ENCODE data around the gene SYNRG.

The SYNRG gene

DNA sequence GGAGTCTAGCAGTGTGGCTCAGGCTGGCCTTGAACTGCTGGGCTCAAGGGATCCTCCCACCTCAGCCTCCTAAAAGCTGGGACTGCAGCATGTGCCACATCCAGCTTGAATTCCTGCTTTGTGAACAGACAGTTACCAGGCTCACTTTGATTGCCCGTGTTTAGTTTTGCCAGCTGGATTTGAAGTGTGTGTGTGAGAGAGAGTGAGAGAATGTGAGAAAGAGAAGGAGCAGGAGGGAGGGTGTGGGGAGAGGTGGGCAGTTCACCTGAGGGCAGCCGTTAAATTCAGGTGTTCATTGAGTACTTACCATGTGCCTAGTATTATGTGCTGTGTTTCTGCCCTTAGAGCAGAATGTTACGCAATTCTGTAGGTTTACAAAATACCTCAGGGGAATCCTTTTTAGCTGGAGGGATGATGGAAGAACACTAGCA, 114.8 kb downstream of the SYNRG start:
- H3K9me3 ChIP-seq: no peaks in the 10 kb centered on the region
- in situ Hi-C loops (cut with MboI; ENCODE audit: low sequenced_read_pairs): no loop called here
- no peaks in the 10 kb centered on the region for H3K27me3 ChIP-seq (ENCODE audit: low read depth)
- no peak overlapping the region for H3K4me3 ChIP-seq
- peaks cover 25% of the 10 kb centered on the region for H3K4me1 ChIP-seq
- no peaks in the 10 kb centered on the region for H3K36me3 ChIP-seq (replicated peaks)
- DNase-seq (ENCODE audit: low spot score in 2 of 2): no peak

DNA sequence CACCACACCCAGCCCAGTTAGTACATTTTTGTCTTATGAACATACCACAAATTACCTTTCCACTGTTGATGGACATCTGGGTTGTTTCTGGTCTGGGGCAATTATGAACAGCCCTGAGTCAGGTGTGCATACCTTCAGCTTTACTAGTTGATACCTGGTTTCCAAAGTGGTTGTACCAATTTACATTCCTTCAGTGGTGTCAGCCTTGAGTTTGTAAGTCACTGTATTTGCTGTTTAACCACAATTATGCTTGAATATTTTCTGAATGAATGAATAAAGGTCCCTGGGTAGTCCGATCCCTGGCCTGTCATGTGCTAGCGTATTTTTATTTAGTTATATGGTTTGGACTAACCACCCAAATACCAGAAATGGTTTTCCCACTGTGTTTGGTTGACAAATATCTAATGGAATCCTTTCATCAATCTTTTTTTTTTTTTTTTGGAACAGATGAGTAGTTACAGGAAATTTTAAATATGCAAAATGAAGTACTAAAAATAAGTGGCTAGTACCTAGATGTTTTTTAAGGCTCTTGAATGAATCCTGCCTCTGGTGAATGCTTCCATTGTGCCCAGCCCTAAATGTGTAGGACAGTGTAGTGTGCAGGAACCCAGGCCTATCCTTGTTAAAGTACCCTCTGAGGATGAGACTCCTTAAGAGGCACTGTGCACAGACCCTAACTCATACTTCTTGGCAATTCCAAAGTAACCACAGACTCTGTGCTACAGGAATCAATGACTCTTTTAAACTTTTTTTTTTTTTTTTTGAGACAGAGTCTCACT, 115.8 kb downstream of the SYNRG start:
- H3K27me3 ChIP-seq (ENCODE audit: low read depth): no peaks in the 10 kb centered on the region
- H3K36me3 ChIP-seq (replicated peaks): no peaks in the 10 kb centered on the region
- in situ Hi-C loops (cut with MboI; ENCODE audit: low sequenced_read_pairs): no loop called here
- H3K4me1 ChIP-seq: peaks cover 28% of the 10 kb centered on the region
- no peak overlapping the region for H3K4me3 ChIP-seq
- H3K9me3 ChIP-seq: no peaks in the 10 kb centered on the region
- no peak for DNase-seq (ENCODE audit: low spot score in 2 of 2)

DNA sequence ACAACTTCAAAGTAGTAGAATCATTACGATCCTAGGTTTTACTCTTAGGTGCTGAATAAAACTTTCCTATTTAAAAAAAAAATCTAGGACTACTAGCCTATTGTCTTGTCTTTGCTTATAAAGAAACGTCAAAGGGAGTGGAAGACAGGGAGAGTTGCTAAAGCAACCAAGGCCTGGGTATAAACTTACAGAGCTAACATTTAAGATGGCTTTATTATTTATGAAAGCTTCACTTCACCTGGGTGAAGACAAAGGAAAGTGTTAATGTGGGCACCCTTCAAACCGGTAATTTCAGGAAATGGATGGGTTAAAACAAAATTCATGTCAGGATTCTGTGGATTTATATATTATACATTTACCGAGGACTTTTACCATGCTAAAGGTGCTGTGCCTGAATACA, 117.1 kb downstream of the SYNRG start:
- DNase-seq (ENCODE audit: low spot score in 2 of 2): peak in 1 of 2 experiments; percentile 34
- no peaks in the 10 kb centered on the region for H3K36me3 ChIP-seq (replicated peaks)

DNA sequence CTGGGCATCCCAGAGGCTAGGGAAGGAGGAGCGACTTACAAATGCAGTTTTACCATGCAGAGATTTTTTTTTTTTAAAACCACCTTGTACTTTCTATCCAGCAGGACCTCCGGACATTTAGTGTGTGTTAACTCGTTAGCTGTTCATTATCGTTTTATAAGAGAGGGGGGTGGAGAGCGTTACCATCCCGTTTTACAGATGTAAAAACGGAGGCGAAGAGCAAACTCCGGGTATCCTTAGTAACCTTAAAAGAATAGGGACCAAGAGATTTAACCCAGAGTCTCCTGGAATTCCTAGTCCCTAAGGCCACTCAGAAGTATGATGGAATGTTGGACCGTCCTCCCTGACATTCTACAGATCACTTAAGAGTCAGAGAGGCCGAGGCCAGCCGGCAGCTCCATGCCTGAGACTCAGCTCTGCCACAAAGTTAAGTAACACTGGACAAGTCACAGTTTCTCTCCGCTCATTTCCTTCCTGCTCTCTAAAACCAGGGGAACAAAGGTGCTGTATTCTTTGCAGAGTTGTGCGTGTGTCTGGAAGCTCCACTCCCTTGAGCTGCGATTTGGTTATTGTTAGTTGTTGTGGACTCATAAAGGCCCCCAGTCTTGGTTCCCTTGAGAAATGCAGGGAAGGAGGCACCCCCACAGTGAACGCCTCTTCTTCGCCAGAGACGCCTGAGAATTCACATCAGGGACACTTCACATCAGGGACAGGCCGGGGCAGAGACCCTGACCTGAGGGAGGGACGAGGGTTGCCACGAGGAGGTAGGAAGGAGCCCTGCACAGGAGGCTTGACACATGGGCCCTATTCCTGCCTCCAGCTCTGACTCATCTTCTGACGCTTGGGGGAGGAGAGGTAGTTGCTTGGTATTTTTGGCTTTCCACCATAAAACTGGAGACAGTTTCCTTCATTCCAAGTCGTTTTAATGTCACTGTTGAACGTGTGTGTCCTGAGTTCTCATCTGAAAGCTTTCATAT, 118.3 kb downstream of the SYNRG start:
- Histone ChIP-seq H3K27me3 (ENCODE audit: low read depth) (no peaks in the 10 kb centered on the region), H3K9me3 (no peaks in the 10 kb centered on the region), H3K4me1 (peaks cover 46% of the 10 kb centered on the region), H3K36me3 (replicated peaks) (no peaks in the 10 kb centered on the region), H3K4me3 (peak overlapping the region; percentile 56)
- DNase-seq (ENCODE audit: low spot score in 2 of 2): peak; percentile 77 to 79
- in situ Hi-C loops (cut with MboI; ENCODE audit: low sequenced_read_pairs): no loop called here

More for the DNA sequence above, 117.1 kb downstream of the SYNRG start:
- Histone ChIP-seq H3K4me1 (peaks cover 39% of the 10 kb centered on the region), H3K4me3 (peak overlapping the region; percentile 56), H3K9me3 (no peaks in the 10 kb centered on the region), H3K27me3 (ENCODE audit: low read depth) (no peaks in the 10 kb centered on the region)
- in situ Hi-C loops (cut with MboI; ENCODE audit: low sequenced_read_pairs): no loop called here

DNA sequence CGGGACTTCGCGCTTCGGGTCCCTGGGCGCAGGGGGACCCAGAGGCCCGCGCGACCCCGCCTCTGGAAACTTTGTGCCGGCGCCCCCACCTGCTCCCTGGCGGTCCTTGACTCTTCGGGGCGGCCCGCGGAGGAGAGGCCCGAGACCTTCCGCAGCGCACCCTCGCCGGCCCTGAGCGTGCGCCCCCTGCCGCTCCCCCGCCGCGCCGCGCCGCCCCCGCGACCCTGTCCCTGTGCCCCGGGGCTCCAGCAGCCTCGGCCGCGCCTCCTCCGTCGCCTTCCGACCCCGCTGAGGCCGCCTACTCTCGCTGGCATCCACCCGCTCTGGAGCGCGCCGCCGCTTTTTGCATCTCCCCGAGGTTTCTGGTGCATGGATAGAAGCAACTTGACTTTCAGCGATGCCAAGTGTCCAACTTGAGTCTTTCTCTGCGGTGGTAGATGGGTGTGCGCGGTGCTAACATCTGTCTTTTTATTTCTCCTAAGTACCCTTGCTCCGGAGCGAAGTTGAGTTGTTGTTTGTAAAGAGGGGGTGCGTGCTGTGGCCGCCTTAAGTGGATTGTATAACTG, 119.1 kb downstream of the SYNRG start:
- Histone ChIP-seq H3K4me1 (peaks cover 46% of the 10 kb centered on the region), H3K9me3 (no peaks in the 10 kb centered on the region), H3K36me3 (replicated peaks) (no peaks in the 10 kb centered on the region), H3K4me3 (peak overlapping the region; percentile 56), H3K27me3 (ENCODE audit: low read depth) (no peaks in the 10 kb centered on the region)
- in situ Hi-C loops (cut with MboI; ENCODE audit: low sequenced_read_pairs): no loop called here
- peak; percentile 52 to 84 for DNase-seq (ENCODE audit: low spot score in 2 of 2)

DNA sequence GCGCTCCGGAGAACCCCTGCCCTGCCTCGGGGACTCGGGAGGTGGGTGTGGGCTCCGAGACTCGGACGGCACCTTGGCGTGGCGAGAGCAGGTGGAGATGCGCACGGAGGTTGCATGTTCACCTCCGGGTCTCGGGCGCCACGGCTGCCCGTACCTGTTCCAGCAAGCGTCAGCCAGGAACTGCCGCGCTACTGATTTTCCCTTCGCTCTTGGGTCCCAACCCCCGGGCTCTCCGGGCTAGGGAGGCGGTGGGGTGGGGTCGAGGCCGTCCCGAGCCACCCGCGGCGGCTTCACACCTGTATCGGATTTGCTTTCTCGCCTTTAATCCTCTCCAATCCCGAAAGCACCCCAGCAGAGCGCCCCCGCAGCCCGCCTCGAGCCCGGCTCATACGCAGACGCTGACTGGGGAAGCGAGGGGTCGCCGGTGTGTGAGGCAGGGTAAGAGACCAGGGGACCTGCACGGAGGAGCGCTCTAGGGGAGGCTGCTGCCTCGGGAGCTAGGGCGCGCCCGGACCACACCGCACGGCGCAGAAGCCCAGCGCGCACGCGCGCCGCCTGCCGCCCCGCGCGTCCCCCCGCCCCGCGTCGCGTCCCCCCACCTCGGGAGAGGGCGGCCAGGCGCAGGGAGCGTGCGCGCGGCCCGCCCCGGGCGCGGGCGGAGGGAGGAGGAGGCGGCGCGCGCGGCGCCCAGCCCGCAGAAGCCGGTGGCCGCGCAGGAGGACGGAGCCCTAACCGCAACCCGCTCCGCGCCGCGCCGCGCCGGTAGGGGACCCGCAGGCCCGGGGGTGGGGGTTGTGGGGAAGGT, 119.8 kb downstream of the SYNRG start, which contains the start of gene DUSP14:
DUSP14 (plus strand) TSS at position 695 of the 805 bp plus-strand sequence. CDS start 22,382 bp downstream, outside the sequence.
- Histone ChIP-seq H3K9me3 (no peaks in the 10 kb centered on the region), H3K4me3 (peak within 1 kb of the TSS; percentile 58), H3K36me3 (replicated peaks) (no peaks in the 10 kb centered on the region), H3K27me3 (ENCODE audit: low read depth) (no peaks in the 10 kb centered on the region), H3K4me1 (peaks cover 39% of the 10 kb centered on the region)
- in situ Hi-C loops (cut with MboI; ENCODE audit: low sequenced_read_pairs): no loop called here
- peak; percentile 81 to 89 for DNase-seq (ENCODE audit: low spot score in 2 of 2)

DNA sequence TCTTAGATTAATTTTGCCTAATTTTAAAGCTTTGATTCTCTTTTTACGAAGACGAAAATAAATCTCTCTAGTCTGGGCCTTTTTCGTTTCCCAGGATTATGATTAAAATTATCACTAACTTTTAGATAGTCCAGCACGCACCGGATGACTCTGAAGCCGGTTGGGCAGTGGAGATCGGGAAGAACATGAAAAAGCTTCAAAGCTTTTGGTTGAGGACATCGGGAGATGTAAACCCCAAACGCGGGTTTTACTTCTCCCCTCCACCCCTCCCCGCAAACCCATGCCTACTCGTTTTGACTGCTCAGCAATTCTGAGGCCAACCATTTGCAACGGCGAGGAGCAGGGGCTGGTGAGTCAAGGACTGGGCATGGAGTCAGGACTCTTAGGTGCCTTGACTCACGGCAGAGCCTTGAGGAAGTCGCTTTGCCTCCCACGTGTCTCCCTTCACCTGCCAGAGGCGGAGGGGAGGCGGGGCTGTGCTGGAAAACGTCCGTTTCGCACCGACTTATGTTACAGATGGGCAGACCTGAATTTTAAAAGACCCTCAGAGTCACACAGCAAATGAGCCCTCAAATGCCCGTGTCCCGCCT, 120.5 kb downstream of the SYNRG start:
- no peaks in the 10 kb centered on the region for H3K36me3 ChIP-seq (replicated peaks)

DNA sequence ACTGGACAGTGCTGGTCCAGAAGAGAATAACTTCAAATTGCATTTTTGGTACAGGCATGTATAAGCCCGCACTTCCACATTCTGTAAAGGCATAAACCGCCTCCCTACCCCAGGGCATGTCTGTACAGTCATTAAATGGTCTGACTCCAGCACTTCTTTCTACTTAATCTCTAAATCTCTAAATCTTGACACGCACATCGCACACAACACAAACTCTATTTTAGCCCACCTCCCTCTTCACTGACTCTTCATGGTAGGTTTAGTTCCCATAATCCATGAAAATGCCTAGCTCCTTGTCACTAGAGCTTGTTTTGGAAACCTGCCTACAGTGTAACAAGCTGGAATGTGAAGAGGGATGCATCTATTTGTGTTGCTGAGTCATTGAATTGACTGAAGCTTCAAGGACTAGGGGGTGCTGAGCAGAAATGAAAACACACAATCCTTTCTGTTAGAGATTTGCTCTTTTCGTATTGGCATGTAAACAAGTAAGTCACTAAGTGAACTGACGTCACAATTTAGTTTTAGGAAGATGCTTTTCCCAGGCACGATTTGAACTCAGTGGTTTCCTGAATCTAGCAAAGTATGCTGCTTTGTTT, 121.1 kb downstream of the SYNRG start:
- peak; percentile 74 to 93 for DNase-seq (ENCODE audit: low spot score in 2 of 2)
- Histone ChIP-seq H3K36me3 (replicated peaks) (no peaks in the 10 kb centered on the region), H3K9me3 (no peaks in the 10 kb centered on the region), H3K4me1 (peaks cover 43% of the 10 kb centered on the region), H3K27me3 (ENCODE audit: low read depth) (no peaks in the 10 kb centered on the region), H3K4me3 (peak overlapping the region; percentile 58)
- in situ Hi-C loops (cut with MboI; ENCODE audit: low sequenced_read_pairs): no loop called here

More for the DNA sequence above, 120.5 kb downstream of the SYNRG start:
- Histone ChIP-seq H3K4me1 (peaks cover 37% of the 10 kb centered on the region), H3K9me3 (no peaks in the 10 kb centered on the region), H3K27me3 (ENCODE audit: low read depth) (no peaks in the 10 kb centered on the region), H3K4me3 (peak overlapping the region; percentile 58)
- peak; percentile 32 to 72 for DNase-seq (ENCODE audit: low spot score in 2 of 2)
- in situ Hi-C loops (cut with MboI; ENCODE audit: low sequenced_read_pairs): no loop called here

DNA sequence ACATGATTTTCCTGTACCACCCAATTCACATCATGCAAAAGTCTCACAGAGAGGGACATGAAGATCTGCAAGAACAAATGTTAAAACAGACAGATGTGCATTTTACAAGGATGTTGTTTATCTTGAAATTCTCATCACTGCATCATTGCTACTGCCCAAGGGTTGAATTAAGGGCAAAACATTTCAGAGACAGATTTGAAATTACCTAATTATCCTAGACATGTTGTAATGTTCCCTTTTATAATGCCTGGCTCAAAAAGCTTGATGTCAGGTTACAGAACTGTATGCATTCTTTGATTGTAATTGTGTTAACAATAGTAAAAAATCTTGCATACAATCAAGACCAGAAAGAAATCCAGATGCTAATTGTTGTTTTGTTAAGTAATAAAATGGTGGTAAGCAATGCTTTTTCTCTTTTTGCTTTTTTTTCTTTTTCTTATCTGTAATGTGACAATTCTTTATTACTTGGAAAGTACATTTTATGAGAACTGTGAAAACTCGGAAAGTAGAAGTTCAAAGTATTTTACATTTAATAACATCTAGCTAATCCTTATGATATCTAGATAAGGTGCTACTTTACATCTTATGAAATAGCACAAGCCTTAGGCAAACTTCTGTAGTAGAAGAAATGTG, 123.2 kb downstream of the SYNRG start:
- DNase-seq (ENCODE audit: low spot score in 2 of 2): no peak
- no peaks in the 10 kb centered on the region for H3K27me3 ChIP-seq (ENCODE audit: low read depth)
- H3K36me3 ChIP-seq (replicated peaks): no peaks in the 10 kb centered on the region
- peaks cover 35% of the 10 kb centered on the region for H3K4me1 ChIP-seq
- no peak overlapping the region for H3K4me3 ChIP-seq
- no peaks in the 10 kb centered on the region for H3K9me3 ChIP-seq
- in situ Hi-C loops (cut with MboI; ENCODE audit: low sequenced_read_pairs): no loop called here

DNA sequence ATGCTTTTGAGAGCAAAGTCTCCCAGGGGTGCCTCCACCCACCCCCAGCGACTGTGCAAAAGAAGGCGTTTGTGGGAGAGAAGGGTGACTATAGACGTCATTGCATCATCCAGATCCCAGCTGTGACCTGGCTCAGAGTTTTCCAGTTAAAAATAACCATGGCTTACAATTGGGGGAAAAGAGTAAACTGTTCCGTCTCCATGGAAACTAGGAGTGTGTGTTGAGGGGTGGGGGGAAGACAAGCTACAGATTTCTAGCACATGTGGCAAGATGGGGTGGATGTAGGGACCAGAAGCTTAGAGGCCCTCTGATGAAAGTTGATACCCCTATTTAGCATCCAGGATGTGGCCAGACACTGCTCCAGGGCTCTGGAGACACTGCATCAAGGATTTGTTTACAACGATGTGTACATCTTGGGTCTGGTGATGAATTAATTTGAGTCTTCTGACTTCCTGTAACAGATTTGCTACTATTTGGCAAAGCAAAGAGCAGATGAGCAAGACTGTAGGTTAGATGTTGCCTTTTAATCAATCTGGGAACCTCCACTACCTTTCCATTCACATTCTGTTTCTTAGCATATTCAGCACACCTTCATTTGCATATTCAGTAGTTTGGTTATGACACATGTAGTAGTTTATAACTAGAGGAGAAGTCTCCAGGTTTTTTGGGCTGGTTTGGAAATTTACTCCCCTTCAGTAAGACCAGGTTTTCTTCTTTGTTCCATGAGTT, 125.7 kb downstream of the SYNRG start:
- Histone ChIP-seq H3K4me3 (no peak overlapping the region), H3K9me3 (no peaks in the 10 kb centered on the region), H3K4me1 (peaks cover 32% of the 10 kb centered on the region), H3K27me3 (ENCODE audit: low read depth) (no peaks in the 10 kb centered on the region), H3K36me3 (replicated peaks) (peaks cover 13% of the 10 kb centered on the region)
- in situ Hi-C loops (cut with MboI; ENCODE audit: low sequenced_read_pairs): no loop called here
- no peak for DNase-seq (ENCODE audit: low spot score in 2 of 2)

DNA sequence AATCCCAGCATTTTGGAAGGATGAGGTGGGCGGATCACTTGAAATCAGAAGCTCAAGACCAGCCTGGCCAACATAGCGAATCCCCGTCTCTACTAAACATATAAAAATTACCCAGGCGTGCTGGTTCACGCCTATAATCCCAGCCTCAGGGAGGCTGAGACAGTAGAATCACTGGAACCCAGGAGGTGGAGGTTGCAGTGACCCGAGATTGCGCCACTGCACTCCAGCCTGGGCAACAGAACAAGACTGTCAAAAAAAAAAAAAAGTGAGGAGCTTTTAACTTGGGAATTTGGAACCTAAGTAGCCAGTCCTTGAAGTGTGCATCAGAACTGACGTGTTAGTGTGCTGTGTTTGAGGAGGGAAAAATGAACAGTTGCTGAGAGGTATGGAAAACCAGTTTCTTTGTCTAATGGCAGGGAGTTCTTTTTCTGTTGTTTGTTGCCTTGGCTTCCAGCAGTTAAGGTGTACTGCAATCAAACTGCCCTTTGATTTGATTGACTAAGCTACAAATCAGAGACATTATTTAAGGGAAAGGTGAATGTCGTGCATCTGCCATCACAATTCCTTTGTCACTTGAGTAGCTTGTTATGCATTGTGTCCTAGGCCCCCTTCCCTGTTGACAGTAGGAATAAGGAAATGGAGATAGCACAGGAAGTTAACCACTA, 128.1 kb downstream of the SYNRG start:
- no peaks in the 10 kb centered on the region for H3K9me3 ChIP-seq
- no peak overlapping the region for H3K4me3 ChIP-seq
- H3K27me3 ChIP-seq (ENCODE audit: low read depth): no peaks in the 10 kb centered on the region
- H3K36me3 ChIP-seq (replicated peaks): peaks cover 33% of the 10 kb centered on the region
- peaks cover 16% of the 10 kb centered on the region for H3K4me1 ChIP-seq
- no peak for DNase-seq (ENCODE audit: low spot score in 2 of 2)
- in situ Hi-C loops (cut with MboI; ENCODE audit: low sequenced_read_pairs): no loop called here

All from HAP-1 (cell line).